HG03432 (cell line): Measurements from ENCODE around the gene SLC29A1.
"Not testable (repeated sequence)": the region's sequence is repeated elsewhere in the genome, so short reads cannot be mapped to it uniquely, and the experiment has no call there.

Source experiments
- ATAC-seq: cut with Tn5 transposase; IDR thresholded peaks from one replicate; pipeline ENCODE4 v1.9.1; 2021; ENCODE audit warnings: mild to moderate bottlenecking, moderate library complexity; ENCODE audit not compliant: unreplicated experiment

Gene SLC29A1

GRCh38 chr6:44223319-44224028, at the start of gene SLC29A1:
SLC29A1 (plus strand) TSS chr6:44223595; CDS start chr6:44227314, 3,719 bp downstream.
- peak; percentile 57 for ATAC-seq

- ATAC-seq: no peak
These were observed 47.1 kb upstream of the SLC29A1 start for GRCh38 chr6:44176130-44176761.

DNA sequence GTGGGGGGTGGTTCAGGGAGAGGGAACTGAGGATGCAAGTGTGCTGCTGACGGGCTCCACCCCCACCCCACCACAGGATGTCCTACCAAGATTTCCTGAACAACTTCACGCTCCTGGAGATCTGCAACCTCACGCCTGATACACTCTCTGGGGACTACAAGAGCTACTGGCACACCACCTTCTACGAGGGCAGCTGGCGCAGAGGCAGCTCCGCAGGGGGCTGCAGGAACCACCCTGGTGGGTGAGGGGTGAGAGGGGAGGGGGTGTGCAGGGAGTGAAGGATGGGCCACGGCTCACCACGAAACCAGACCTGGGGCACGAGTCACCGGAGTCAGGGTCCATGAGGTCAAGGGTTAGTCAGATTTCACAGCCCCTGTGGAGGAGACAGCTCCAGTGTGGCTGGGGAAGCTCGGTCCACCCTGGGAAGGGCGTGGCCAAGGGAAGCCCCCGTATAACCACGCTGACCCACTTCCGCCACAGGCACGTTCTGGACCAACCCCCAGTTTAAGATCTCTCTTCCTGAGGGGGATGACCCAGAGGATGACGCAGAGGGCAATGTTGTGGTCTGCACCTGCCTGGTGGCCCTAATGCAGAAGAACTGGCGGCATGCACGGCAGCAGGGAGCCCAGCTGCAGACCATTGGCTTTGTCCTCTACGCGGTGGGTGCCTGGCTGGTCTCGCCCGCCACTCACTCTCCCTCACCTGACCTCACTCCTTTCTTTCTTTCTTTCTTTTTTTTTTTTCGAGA, 46.5 kb upstream of the SLC29A1 start:
- peak; percentile 62 for ATAC-seq

DNA sequence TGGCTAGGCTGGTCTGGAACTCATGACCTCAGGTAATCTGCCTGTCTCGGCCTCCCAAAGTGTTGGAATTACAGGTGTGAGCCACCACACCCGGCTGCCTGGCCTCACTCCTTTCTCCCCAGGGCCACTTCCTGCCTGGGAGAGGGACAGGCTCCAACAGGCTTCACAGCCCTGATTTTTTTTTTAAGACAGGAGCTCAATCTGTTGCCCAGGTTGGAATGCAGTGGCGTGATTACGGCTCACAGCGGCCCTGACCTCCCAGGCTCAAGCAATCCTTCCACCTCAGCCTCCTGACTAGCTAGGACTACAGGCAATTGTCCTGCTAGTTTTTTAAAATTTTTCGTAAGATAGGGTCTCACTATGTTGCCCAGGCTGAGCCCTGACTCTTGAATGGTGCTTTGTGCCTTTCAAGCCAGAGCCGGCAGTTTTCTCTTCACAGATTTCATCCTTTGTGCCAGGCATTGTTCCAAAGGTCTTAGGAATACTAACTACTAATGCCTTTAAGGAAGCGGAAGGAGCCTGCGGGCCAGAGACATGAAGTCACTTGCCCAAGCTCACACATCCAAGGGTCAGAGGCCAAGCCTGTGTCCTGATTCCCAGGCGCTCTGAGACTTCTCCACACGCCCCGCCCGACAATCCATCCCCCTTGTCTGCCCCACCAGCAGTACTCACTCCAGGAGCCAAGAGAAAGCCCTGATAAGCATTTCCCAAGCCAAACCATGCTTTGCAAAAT, 45.5 kb upstream of the SLC29A1 start:
- no peak for ATAC-seq

GRCh38 chr6:44178424-44179071, 44.8 kb upstream of the SLC29A1 start:
- ATAC-seq: no peak

GRCh38 chr6:44179072-44179536, 44.3 kb upstream of the SLC29A1 start:
- ATAC-seq: no peak

GRCh38 chr6:44179648-44180047, 43.7 kb upstream of the SLC29A1 start:
- no peak for ATAC-seq

- no peak for ATAC-seq
These were observed 43.0 kb upstream of the SLC29A1 start for GRCh38 chr6:44180406-44180805.

GRCh38 chr6:44180886-44181285, 42.5 kb upstream of the SLC29A1 start:
- no peak for ATAC-seq

DNA sequence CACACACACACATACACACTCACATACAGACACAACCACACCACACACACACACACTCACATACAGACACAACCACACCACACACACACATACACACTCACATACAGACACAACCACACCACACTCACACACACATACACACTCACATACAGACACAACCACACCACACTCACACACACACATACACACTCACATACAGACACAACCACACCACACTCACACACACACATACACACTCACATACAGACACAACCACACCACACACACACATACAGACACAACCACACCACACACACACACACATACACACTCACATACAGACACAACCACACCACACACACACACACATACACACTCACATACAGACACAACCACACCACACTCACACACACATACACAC, 41.6 kb upstream of the SLC29A1 start:
- not testable (repeated sequence) for ATAC-seq

GRCh38 chr6:44182911-44183390, 40.4 kb upstream of the SLC29A1 start:
- no peak for ATAC-seq

GRCh38 chr6:44183783-44184182, 39.6 kb upstream of the SLC29A1 start:
- no peak for ATAC-seq

GRCh38 chr6:44185356-44185755, 38.0 kb upstream of the SLC29A1 start:
- ATAC-seq: not testable (repeated sequence)

- no peak for ATAC-seq
These were observed 37.3 kb upstream of the SLC29A1 start for GRCh38 chr6:44185953-44186634.

GRCh38 chr6:44186635-44187025, 36.8 kb upstream of the SLC29A1 start:
- ATAC-seq: no peak

GRCh38 chr6:44188819-44189218, 34.6 kb upstream of the SLC29A1 start:
- no peak for ATAC-seq

DNA sequence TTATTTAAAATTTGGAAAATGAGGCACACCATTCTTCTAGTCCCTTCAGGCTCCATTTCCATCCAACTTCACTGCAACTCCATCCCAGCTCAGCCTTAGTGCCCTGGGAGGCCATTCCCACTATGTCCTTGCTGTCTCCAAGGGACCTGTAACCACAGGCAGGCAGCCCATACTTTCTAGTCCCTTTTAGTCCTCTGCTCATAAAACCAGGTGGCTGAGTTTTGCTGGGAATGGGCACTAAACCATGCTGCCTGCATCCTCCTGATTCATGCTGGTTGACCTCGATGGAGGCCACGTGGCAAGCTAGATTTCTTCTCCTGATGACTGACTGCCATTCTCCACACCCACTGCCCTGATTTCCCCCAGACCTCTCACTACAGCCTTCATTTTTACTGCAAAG, 34.1 kb upstream of the SLC29A1 start:
- no peak for ATAC-seq

DNA sequence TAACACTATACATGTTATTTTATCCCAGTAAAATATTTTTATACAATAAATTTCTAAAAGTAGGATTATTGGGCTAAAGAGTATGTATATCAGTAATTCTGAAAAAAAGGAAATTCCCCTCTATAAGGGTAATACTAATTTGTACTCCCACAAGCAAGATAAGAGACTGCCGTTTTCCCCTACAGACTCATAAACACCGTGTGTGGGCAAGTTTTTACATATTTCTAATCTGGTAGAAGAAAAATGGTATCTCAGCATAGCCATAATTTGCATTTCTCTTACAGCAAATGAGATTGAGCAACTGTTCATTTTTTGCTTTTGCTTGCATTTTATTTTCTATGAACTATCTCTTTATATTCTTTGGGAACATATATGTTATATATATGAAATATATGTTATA, 32.7 kb upstream of the SLC29A1 start:
- ATAC-seq: peak; percentile 60

DNA sequence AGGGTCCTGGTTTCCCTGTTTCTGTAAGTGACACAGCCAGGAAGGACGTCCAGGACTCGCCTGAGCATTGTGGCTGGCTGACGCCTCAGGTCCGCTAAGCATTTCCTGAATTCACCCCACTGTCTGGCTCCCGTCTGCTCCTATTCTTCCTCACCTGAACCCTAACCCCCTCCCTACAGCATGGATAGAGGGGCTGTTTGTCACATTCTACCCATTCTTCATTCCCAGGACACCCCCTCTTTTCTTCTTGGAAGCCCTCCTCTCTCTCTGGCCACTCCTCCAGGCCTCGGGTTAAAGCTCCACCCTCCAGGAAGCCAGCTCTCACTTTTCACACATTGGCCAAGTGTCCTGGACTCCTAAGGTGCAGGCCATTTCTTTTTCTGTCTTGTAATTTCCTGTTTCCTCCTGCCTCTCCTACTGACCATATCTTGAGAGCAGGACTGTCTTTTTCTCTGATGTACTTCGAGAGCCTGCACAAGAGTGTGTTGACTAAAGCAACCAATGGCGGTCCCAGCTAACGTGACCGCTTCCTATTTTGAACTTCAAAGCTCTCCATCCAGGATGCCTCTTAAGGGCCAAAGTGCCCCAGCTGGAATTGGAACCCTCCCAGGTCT, 30.9 kb upstream of the SLC29A1 start:
- ATAC-seq: no peak
